Neural cell (in vitro differentiated cells): Measurements from ENCODE around the gene AFF3. TPM values are rescaled to one million over a fixed set of nuclear protein-coding genes. Genes with fewer than 3 reads are reported as not detected.

ENCODE experiments used
- H2AFZ ChIP-seq: fragments of 200-600, 300-800 bp; sonication (generic), shearing (Covaris generic); 2 replicates; pipeline ENCODE4 v1.6.0; 2014; ENCODE audit warnings: low read depth, mild to moderate bottlenecking, antibody characterized with exemption, low read length, moderate library complexity
- H3F3A ChIP-seq: fragments of 200-600 bp; shearing (Covaris generic); 2 replicates; pipeline ENCODE4 v1.6.1; 2016; ENCODE audit warnings: mild to moderate bottlenecking, moderate library complexity, mixed read lengths, antibody characterized with exemption, low read length; ENCODE audit not compliant: insufficient read depth, poor library complexity, severe bottlenecking
- H3K27ac ChIP-seq: fragments of 200-600, 300-800 bp; sonication (generic), shearing (Covaris generic); 2 replicates; pipeline ENCODE4 v1.5.1; 2014; ENCODE audit warnings: mild to moderate bottlenecking, low read length, moderate library complexity
- H3K27me3 ChIP-seq: fragments of 300-800, 200-600 bp; sonication (generic), shearing (Covaris generic); 2 replicates; pipeline ENCODE4 v1.6.0; 2014; ENCODE audit warnings: mild to moderate bottlenecking, low read depth, low read length, moderate library complexity; ENCODE audit not compliant: insufficient read depth
- H3K36me3 ChIP-seq: fragments of 300-800, 200-600 bp; sonication (generic), shearing (Covaris generic); 2 replicates; pipeline ENCODE4 v1.5.1; 2014; ENCODE audit warnings: mild to moderate bottlenecking, antibody characterized with exemption, low read length, moderate library complexity; ENCODE audit not compliant: insufficient read depth
- H3K4me2 ChIP-seq: fragments of 300-800, 200-600 bp; sonication (generic), shearing (Covaris generic); 2 replicates; pipeline ENCODE4 v1.6.0; 2014; ENCODE audit warnings: mild to moderate bottlenecking, low read length
- H3K4me3 ChIP-seq: fragments of 300-800, 200-600 bp; sonication (generic), shearing (Covaris generic); 2 replicates; pipeline ENCODE4 v1.5.1; 2014; ENCODE audit warnings: mild to moderate bottlenecking, low read length, moderate library complexity
- H3K79me2 ChIP-seq: fragments of 200-600 bp; shearing (Covaris generic); replicated peaks from 2 replicates; pipeline ENCODE4 v1.6.0; 2014; ENCODE audit warnings: mild to moderate bottlenecking, low read length, moderate library complexity; ENCODE audit not compliant: insufficient read depth
- H3K9ac ChIP-seq: fragments of 300-800, 200-600 bp; sonication (generic), shearing (Covaris generic); 2 replicates; pipeline ENCODE4 v1.6.1; 2016; ENCODE audit warnings: mild to moderate bottlenecking, low read length, mixed read lengths
- H3K9me2 ChIP-seq: fragments of 200-600 bp; shearing (Covaris generic); 2 replicates; pipeline ENCODE4 v1.6.1; 2016; ENCODE audit warnings: mild to moderate bottlenecking, low read length, mixed read lengths; ENCODE audit not compliant: insufficient read depth
- H3K9me3 ChIP-seq: fragments of 200-600, 300-800 bp; sonication (generic), shearing (Covaris generic); 2 replicates; pipeline ENCODE4 v1.6.1; 2016; ENCODE audit warnings: mild to moderate bottlenecking, mixed run types, low read length, moderate library complexity, mixed read lengths
- H4K20me1 ChIP-seq: fragments of 200-600 bp; shearing (Covaris generic); 2 replicates; pipeline ENCODE4 v1.6.1; 2016; ENCODE audit warnings: mild to moderate bottlenecking, mixed run types; ENCODE audit not compliant: insufficient read depth
- CTCF ChIP-seq: fragments of 450-650 bp; IDR thresholded peaks from 2 replicates; pipeline ENCODE4 v1.5.1; 2014; ENCODE audit warnings: antibody characterized with exemption, mild to moderate bottlenecking, moderate library complexity; ENCODE audit not compliant: poor library complexity, severe bottlenecking
- EP300 ChIP-seq: fragments of 450-650 bp; conservative IDR thresholded peaks from 2 replicates; pipeline ENCODE4 v1.6.1; 2014; ENCODE audit warnings: antibody characterized with exemption, mild to moderate bottlenecking, moderate library complexity; ENCODE audit not compliant: poor library complexity, severe bottlenecking
- EZH2 ChIP-seq: fragments of 200-600, 300-800 bp; shearing (Covaris generic), sonication (generic); IDR thresholded peaks from 2 replicates; pipeline ENCODE4 v1.6.1; 2014; ENCODE audit warnings: antibody characterized with exemption, low read length, borderline replicate concordance, mild to moderate bottlenecking; ENCODE audit not compliant: insufficient read depth, poor library complexity, severe bottlenecking
- MXI1 ChIP-seq: fragments of 450-650 bp; conservative IDR thresholded peaks from 2 replicates; pipeline ENCODE4 v1.6.1; 2014; ENCODE audit warnings: antibody characterized with exemption, mild to moderate bottlenecking; ENCODE audit not compliant: poor library complexity, severe bottlenecking
- POLR2AphosphoS5 ChIP-seq: IDR thresholded peaks from 2 replicates; pipeline ENCODE4 v1.6.1; 2012
- RAD21 ChIP-seq: fragments of 450-650 bp; conservative IDR thresholded peaks from 2 replicates; pipeline ENCODE4 v1.6.1; 2014; ENCODE audit warnings: antibody characterized with exemption, mild to moderate bottlenecking, moderate library complexity
- REST ChIP-seq: IDR thresholded peaks from 2 replicates; pipeline ENCODE4 v1.6.1; 2012; ENCODE audit warnings: borderline replicate concordance
- SMC3 ChIP-seq: fragments of 450-650 bp; conservative IDR thresholded peaks from 2 replicates; pipeline ENCODE4 v1.6.1; 2014; ENCODE audit warnings: antibody characterized with exemption, mild to moderate bottlenecking, moderate library complexity; ENCODE audit not compliant: poor library complexity
- TAF1 ChIP-seq: IDR thresholded peaks from 2 replicates; pipeline ENCODE4 v1.6.1; 2012; ENCODE audit warnings: low read depth
- polyA plus RNA-seq: library from polyadenylated mRNA; depleted of rRNA; stranded (reverse); fragments of >200 nt; gene quantifications from 2 replicates; pipeline ENCODE4 v1.2.3, GENCODE V29; 2014

Gene AFF3
- polyA plus RNA-seq, 1 donor from 2014 or later: 5.1 TPM

GRCh38 chr2:99679518-99679917 lies 462.9 kb downstream of the AFF3 start:
- H2AFZ ChIP-seq: no peak overlapping the region
- H4K20me1 ChIP-seq: no peaks in the 10 kb centered on the region
- H3K9me3 ChIP-seq: no peaks in the 10 kb centered on the region
- no peaks in the 10 kb centered on the region for H3K79me2 ChIP-seq
- no peak overlapping the region for H3K9ac ChIP-seq
- no peaks in the 10 kb centered on the region for H3K36me3 ChIP-seq
- no peak overlapping the region for H3K4me3 ChIP-seq
- H3K4me2 ChIP-seq: no peak overlapping the region
- no peaks in the 10 kb centered on the region for H3K9me2 ChIP-seq
- TF ChIP-seq POLR2AphosphoS5: no peak
- no peak for TF ChIP-seq RAD21
- TF ChIP-seq SMC3: no peak
- TF ChIP-seq EP300: no peak
- TF ChIP-seq EZH2: no peak
- TF ChIP-seq MXI1: no peak
- TF ChIP-seq REST: no peak
- TF ChIP-seq TAF1: no peak
- TF ChIP-seq CTCF: no peak
- no peaks in the 10 kb centered on the region for H3K27me3 ChIP-seq
- H3K27ac ChIP-seq: no peak overlapping the region
- H3F3A ChIP-seq: no peaks in the 10 kb centered on the region

- Histone ChIP-seq H3K36me3 (no peaks in the 10 kb centered on the region), H3F3A (no peaks in the 10 kb centered on the region), H3K27ac (no peak overlapping the region), H2AFZ (no peak overlapping the region), H3K9ac (no peak overlapping the region), H3K9me2 (no peaks in the 10 kb centered on the region), H3K27me3 (no peaks in the 10 kb centered on the region), H3K4me2 (no peak overlapping the region), H3K79me2 (no peaks in the 10 kb centered on the region), H3K4me3 (no peak overlapping the region), H4K20me1 (no peaks in the 10 kb centered on the region), H3K9me3 (no peaks in the 10 kb centered on the region)
- TF ChIP-seq EP300 (no peak), TAF1 (no peak), RAD21 (no peak), POLR2AphosphoS5 (no peak)
Measured at GRCh38 chr2:99678625-99679024, 463.8 kb downstream of the AFF3 start.

- no peaks in the 10 kb centered on the region for H3K9me2 ChIP-seq
- H2AFZ ChIP-seq: no peak overlapping the region
- no peak overlapping the region for H3K4me3 ChIP-seq
- H3K79me2 ChIP-seq: no peaks in the 10 kb centered on the region
- no peak overlapping the region for H3K4me2 ChIP-seq
- no peaks in the 10 kb centered on the region for H3K36me3 ChIP-seq
- H3K9me3 ChIP-seq: no peaks in the 10 kb centered on the region
- no peaks in the 10 kb centered on the region for H3K27me3 ChIP-seq
- H4K20me1 ChIP-seq: no peaks in the 10 kb centered on the region
- no peaks in the 10 kb centered on the region for H3F3A ChIP-seq
- no peak overlapping the region for H3K27ac ChIP-seq
- TF ChIP-seq EZH2: no peak
- no peak for TF ChIP-seq MXI1
- no peak for TF ChIP-seq RAD21
- no peak for TF ChIP-seq REST
- TF ChIP-seq EP300: no peak
- no peak for TF ChIP-seq SMC3
- no peak for TF ChIP-seq POLR2AphosphoS5
- TF ChIP-seq CTCF: no peak
- TF ChIP-seq TAF1: no peak
- no peak overlapping the region for H3K9ac ChIP-seq
Measured at GRCh38 chr2:99677814-99678213, 464.6 kb downstream of the AFF3 start.
